HG02610 (cell line): ENCODE results near the gene FAM219B.

Experiments
- ATAC-seq: cut with Tn5 transposase; IDR thresholded peaks from one replicate; pipeline ENCODE4 v1.9.1; 2021; ENCODE audit warnings: mild to moderate bottlenecking, moderate library complexity; ENCODE audit not compliant: unreplicated experiment

The FAM219B gene

DNA sequence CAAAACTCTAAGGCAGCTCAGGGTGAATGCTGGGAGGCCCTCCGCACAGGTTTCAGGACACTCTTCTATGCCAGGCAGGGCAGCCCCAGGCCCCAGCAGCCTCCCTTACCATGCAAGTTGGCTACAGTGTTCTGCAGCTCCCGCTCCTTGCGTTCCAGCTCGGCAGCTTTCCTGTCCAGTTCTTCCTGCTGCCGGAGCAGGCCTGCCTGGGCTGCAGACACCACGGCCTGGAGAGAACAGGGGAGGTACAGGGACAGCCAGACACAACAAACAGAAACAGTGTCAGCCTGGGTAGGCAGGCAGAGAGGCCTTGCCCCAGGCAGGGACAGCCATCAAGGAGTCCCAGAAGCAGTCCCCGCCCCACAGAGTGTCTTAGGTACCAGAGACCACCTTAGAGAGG lies 54.7 kb downstream of the FAM219B start:
- ATAC-seq = no peak

DNA sequence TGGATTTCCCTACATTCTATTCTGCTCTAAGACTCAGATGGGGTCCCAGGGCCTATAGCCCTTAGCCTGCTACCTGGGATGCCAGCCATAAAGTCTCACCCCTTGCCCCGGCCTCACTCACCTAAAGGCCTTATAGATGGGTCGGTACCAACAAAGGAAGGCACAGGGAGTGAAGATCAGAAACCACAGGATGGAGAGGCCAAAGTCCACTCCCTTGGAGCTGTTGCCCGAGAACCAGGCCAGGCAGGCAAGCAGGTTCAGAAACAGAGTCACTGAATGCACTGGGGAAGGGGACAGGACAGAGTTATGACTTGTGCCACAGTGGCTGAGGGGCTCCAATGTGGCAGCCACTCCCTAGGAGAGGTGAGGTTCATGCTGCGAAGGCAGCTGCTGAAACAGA lies 56.3 kb downstream of the FAM219B start:
- ATAC-seq = no peak
